GM19238 (cell line): Measurements from ENCODE around the gene CCL5.
"Not testable (repeated sequence)": the region's sequence is repeated elsewhere in the genome, so short reads cannot be mapped to it uniquely, and the experiment has no call there.

ENCODE experiments used
- DNase-seq: peaks from one replicate; pipeline ENCODE4 v3.0.0; 2011; ENCODE audit warnings: low spot score; ENCODE audit not compliant: insufficient read length

The CCL5 gene

DNA sequence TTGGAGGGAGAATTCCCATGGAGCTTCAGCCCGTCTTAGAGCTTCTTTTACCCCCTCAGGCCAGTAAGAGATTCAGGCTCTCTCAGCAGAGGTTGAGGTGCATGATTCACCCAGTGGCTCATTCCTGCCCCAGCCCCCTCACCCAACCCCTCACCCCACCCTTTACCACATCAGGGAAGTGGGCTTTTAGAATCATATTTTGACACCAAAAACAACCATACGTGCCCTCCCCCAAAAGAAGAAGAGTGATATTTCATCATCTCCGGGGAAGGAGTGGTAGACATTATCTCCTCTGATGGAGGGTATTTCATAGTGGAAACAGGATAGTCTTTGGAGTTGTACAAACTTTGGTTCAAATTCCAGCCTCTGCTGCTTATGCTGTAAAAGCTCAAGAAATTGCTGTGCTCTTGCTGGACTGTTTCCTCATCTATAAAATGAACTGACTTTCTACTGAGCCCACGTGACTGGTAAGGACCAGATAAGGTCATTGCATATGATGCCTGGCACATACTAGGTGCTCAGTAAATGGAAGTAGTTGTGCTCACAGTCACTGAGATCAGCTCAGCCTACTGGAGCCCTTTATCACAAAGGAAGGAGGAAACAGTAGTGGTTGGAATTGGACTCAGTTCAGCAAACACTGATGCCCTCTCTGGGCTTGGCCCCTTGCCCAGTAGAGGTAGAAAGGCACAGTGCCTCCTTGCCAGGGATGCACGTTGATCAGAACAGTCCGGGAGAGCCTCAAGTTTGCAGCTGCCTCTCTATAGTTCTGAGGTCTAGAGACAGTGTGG, 18.3 kb upstream of the CCL5 start:
- DNase-seq, result no peak

DNA sequence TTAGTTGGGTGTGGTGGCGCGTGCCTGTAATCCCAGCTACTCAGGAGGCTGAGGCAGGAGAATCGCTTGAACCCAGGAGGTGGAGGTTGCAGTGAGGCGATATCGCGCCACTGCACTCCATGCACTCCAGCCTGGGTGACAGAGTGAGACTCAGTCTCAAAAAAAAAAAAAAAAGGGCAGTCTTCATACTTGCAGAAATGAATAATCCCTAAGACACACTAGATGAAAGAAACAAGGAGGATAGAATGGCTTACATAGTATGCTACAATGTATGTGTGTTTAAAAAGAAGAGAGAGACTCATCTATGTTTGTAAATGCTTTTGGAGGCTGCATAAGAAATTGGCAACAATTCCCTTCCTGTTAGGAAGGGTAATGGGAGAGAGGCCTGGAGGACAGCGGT, 17.6 kb upstream of the CCL5 start:
- not testable (repeated sequence) for DNase-seq

GRCh38 chr17:35895636-35896587, 15.8 kb upstream of the CCL5 start:
- DNase-seq, result no peak

DNA sequence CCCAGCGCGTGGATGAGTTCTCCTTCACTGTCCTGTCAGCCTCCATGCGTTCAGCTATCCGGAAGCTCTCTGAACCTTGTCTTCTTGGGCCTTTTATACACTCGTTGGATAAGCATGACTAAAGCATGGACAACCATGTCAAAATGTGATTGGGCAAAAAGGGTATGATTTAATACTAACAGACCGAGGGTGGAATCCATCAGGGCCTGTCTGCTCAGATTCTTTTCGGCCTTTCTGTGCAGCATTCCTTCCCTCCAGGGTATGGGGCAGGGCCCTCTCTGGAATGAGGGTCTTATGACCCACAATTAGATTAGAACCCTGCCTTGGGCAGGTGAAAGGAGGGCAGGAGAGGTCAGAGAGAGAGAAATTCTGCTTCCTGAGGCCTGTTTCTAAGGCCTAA, 14.0 kb upstream of the CCL5 start:
- DNase-seq, result no peak

GRCh38 chr17:35893751-35894150, 13.6 kb upstream of the CCL5 start:
- DNase-seq, result no peak

DNA sequence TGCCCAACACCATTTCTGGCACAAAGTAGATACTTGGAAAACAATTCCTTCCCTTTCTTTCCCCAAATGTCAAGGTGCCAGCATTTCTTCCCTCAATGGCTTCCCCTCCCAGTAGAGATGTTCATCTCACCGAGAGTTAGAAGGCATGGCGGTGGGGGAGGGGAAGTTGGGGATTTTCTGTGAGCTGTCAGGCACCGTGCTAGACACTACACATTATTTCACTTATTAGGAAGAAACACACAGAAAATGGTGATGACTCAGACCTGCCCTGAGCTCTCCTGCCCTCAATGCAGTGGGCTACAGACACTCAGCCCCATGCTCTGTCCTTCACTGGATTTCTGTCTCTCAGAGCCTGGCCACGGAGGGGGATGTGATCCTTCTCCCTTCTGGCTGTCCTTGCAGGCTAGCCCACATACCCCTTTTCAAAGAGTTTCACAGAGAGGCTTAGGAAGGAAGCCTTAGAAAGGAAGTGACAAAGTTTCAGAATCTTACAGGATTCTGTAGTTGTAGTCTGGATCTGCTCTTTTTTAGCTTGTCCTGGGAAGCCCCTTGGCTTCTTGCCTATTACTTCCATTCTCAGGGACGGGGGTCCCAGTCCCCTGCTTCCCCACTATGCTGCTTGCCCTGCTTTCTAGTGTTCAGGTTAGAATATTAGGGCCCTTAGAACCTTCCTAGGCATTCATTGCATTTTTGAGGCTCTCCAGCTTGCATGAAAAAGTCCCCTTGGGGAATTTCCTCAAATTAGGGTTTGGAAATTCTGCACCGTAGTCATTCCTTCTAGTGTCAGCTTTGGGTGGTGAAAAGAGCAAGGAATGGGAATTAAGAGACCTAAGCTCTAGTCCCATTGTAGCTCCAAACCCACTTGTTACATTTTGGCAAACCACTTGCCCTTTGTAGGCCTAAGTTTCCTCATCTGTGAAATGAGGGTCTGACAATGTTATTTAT, 12.2 kb upstream of the CCL5 start:
- no peak for DNase-seq

GRCh38 chr17:35891269-35891668, 11.1 kb upstream of the CCL5 start:
- no peak for DNase-seq

- DNase-seq, result no peak
Observed at GRCh38 chr17:35890774-35891155, 10.6 kb upstream of the CCL5 start.

DNA sequence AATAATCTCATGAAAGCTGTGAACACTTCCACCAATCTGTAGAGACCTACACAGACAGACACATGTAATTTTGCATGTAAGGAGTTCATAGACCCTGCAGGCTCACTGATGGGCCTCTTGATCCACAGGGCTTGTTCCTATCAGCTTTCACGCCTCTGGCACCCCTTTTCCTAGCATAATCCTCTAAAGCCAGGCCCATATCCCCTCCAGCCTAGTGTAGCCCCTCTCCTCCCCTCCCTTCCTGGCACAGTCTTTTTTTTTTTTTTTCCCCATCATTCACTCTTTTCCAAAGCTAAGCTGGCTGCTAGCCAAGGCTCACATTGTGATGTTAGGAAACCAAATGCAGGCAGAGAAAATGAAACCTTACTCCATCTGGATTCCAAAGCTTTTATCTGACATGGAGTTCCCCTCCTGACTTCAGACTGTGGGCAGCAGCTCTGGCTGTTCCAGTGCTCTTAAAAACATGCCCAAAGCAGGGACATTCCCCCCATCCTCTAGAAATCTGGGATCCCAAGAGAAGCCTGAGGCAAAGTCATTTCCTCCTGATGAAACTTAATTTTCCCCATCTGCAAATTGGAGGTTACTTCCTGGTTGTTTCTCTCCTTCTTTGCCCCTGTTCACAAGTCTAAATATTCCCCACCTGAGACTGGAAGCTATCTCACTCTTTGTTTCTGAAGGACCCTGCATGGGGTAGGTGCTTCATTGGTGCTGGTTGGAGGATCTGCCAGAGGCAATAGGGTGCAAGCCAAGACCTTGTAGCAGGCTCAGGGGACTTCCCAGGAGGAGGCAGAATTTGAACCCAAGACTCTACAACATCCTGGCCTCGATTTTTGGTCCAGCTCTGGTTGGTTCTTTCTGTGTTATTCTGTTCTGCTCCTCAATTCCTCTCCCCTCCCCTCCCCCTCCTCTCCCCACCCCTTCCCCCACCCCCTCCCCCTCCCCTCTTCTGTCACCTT, 9.9 kb upstream of the CCL5 start:
- no peak for DNase-seq

GRCh38 chr17:35889241-35889640, 9.1 kb upstream of the CCL5 start:
- no peak for DNase-seq

- DNase-seq, result no peak
Observed at GRCh38 chr17:35878361-35878760, 1.8 kb downstream of the CCL5 start.

GRCh38 chr17:35877345-35878029, 2.7 kb downstream of the CCL5 start:
- DNase-seq, result no peak

- no peak for DNase-seq
Observed at GRCh38 chr17:35876534-35876933, 3.6 kb downstream of the CCL5 start.

- DNase-seq, result no peak
Observed at GRCh38 chr17:35875800-35876139, 4.4 kb downstream of the CCL5 start.

DNA sequence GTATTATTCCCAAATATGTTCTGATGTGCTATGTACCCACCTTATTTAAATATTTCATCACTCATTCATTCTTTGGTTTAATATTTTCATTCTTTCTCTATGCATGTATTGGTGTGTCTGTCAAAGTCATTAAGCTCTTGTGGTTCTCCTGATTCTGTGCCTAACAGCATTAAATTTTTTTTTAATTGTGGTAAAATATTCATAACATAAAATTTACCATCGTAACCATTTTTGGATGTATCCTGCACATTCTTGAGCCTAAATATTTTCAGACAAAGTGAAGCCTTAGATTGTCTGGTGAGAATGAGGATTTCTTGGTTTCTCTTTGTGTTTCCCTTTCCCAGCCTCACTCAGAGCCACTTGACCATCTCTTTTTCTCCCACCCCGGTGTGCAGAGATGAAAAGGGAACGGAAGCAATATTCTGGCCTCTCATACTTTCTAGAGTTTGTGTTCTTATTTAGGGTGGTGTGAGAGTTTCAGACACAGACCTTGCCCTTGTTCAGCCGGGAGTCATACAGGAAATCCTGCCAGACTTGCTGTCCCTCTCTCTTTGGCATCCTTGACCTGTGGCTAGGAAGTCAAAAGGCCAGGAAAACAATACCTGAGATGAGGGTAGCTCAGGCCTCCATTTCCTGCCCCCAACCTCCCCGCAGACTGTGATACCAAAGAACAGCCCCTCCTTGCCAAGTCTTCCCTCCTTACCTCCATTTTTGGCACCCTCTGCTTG, 4.9 kb downstream of the CCL5 start:
- DNase-seq, result no peak

- no peak for DNase-seq
Observed at GRCh38 chr17:35872196-35872980, 7.8 kb downstream of the CCL5 start.

DNA sequence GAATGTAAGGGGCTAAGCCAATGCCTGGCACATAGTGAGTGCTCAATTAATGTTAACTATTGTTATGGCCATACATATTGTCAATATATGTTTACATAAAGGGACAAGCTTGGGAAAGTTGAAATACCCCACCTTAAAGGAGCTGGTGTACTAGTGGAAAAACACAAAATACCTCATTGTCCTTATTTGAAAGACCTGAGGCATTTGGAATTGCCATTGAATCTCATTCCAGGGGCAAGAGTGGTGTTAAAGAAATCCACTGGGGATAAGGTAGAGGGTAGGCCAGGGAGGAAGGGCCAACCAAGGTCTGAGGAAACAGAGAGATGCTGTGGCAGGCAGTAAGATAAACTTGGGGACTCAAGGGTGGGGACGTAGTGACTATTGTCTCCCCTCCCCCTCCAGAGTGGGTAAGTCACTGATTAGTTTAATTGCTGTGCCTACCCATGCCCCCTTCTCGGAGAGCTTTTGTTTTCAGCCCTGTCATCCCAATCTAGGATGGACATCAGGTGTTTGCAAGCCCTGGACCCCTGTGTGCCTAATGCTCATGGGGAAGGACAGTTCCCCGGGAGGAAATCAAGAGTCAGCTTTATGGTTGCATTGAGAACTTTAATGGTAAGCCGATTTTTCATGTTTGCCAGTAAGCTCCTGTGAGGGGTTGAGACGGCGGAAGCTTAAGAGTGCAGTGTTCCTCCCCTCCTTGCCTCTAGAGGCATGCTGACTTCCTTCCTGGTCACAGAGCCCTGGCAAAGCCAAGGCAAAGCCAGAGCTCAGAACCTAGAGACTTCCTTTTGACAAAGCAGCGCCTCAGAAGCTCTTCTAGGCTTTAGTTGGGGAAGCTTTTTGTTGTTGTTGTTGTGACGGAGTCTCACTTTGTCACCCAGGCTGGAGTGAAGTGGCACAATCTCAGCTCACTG, 9.0 kb downstream of the CCL5 start:
- no peak for DNase-seq
